ENCODE results near the gene ARHGAP26. TPM values are rescaled to one million over a fixed set of nuclear protein-coding genes. Genes with fewer than 3 reads are reported as not detected.

The ARHGAP26 gene
- total RNA-seq, 1 experiment from 2014 or later = 34.5 TPM

GRCh38 chr5:142881076-142881783 lies 111.1 kb downstream of the ARHGAP26 start:
- Histone ChIP-seq H3K27me3 (ENCODE audit: insufficient read depth, low read length) (no peaks in the 10 kb centered on the region), H4K20me1 (ENCODE audit: insufficient read depth) (no peaks in the 10 kb centered on the region), H3K9ac (ENCODE audit: low read length) (no peak overlapping the region), H3K9me2 (ENCODE audit: insufficient read depth) (no peaks in the 10 kb centered on the region), H3K79me2 (ENCODE audit: insufficient read depth, low read length) (no peaks in the 10 kb centered on the region), H3K36me3 (ENCODE audit: control insufficient read depth in 1 of 2, insufficient read depth in 2 of 2, low read length in 2 of 2) (no peaks in the 10 kb centered on the region), H3K27ac (ENCODE audit: low read depth, low read length) (no peak overlapping the region), H2AFZ (ENCODE audit: low read depth, low read length, poor library complexity, severe bottlenecking) (no peak overlapping the region), H3K4me1 (ENCODE audit: control insufficient read depth in 1 of 2, insufficient read depth in 2 of 2, low read length in 2 of 2) (peaks cover 12 to 14% of the 10 kb centered on the region in 2 experiments; a peak in 3 of 4 replicates), H3K9me3 (ENCODE audit: control insufficient read depth in 1 of 2, insufficient read depth in 1 of 2, low read depth in 1 of 2, low read length in 2 of 2) (no peaks in the 10 kb centered on the region), H3K4me2 (ENCODE audit: low read length) (no peak overlapping the region), H3K4me3 (replicated peaks in 1 of 2; ENCODE audit: low read depth in 1 of 2, low read length in 2 of 2) (no peak overlapping the region)
- ATAC-seq = 0 out of 2 replicates have a peak, but pooled peaks have one; percentile 26
- CTCF ChIA-PET = interaction anchor here (0.6 to 6.3 kb wide), 9 partner anchors 7 to 226 kb away, joined by 3 to 75 read pairs (median 5); no protein-coding TSS in a partner anchor
- RAD21 ChIA-PET (ENCODE audit: low non-redundant PET in 1 of 2, low total read pairs in 2 of 2, uncharacterized antibody in 2 of 2, unreplicated experiment in 2 of 2) = interaction anchor here in 1 of 2 experiments (1.1 kb wide), 1 partner anchor 164 kb away, joined by 3 read pairs; no protein-coding TSS in a partner anchor
- POLR2A ChIA-PET = no interaction called here
- intact Hi-C loops (cut with micrococcal nuclease) = loop anchor here (2.0 to 10.0 kb wide), 3 partner anchors 226 to 726 kb away; no protein-coding TSS in a partner anchor
- TF ChIP-seq REST (IDR thresholded peaks at IDR 0.05; ENCODE audit: low read depth) (no peak), POLR2A (IDR thresholded peaks at IDR 0.05; ENCODE audit: borderline replicate concordance, extremely low read depth, insufficient read depth, insufficient read length) (no peak), CBX3 (IDR thresholded peaks at IDR 0.05; ENCODE audit: low read depth) (no peak), FOSL1 (IDR thresholded peaks at IDR 0.05; ENCODE audit: low read depth) (no peak), ZFX (IDR thresholded peaks at IDR 0.05) (no peak), EZH2 (IDR thresholded peaks at IDR 0.05) (no peak), MAX (IDR thresholded peaks at IDR 0.05) (no peak), CEBPB (IDR thresholded peaks at IDR 0.05; ENCODE audit: low read depth) (no peak), EZH2phosphoT487 (IDR thresholded peaks at IDR 0.05; ENCODE audit: borderline replicate concordance) (no peak)
- no TSS peak for BruUV-seq (replicated peaks)
- no peak for DNase-seq (ENCODE audit: low read depth, low spot score)
